ENCODE data around the gene TEC. TPM values are rescaled to one million over a fixed set of nuclear protein-coding genes. Genes with fewer than 3 reads are reported as not detected.

The TEC gene
- total and polyA plus RNA-seq, 2 experiments from 2014 or later, result 2.9 to 3.0 TPM

GRCh38 chr4:48193921-48194468 lies 75.6 kb downstream of the TEC start:
- ATAC-seq, result no peak
- H3K27me3 Mint-ChIP-seq (ENCODE audit: insufficient read depth, low read depth, poor library complexity), result peaks cover 3% of the 10 kb centered on the region

More at GRCh38 chr4:48193921-48194468, 75.6 kb downstream of the TEC start:
- Histone ChIP-seq H3K9me2 (ENCODE audit: insufficient read depth) (no peaks in the 10 kb centered on the region), H2AFZ (no peak overlapping the region), H3K79me2 (replicated peaks; ENCODE audit: insufficient read depth) (no peaks in the 10 kb centered on the region), H3K27me3 (ENCODE audit: insufficient read depth) (no peaks in the 10 kb centered on the region), H3F3A (replicated peaks; ENCODE audit: low read depth) (no peaks in the 10 kb centered on the region), H3K36me3 (ENCODE audit: insufficient read depth) (no peaks in the 10 kb centered on the region), H4K20me1 (replicated peaks; ENCODE audit: insufficient read depth) (no peaks in the 10 kb centered on the region), H3K4me3 (no peak overlapping the region), H3K27ac (ENCODE audit: low read depth) (no peak overlapping the region), H3K4me2 (no peak overlapping the region), H3K4me1 (ENCODE audit: insufficient read depth) (peaks cover 12% of the 10 kb centered on the region)
- H3K27ac Mint-ChIP-seq, result no peak overlapping the region
- no peaks in the 10 kb centered on the region for H3K9me3 Mint-ChIP-seq
- TF ChIP-seq NANOG (IDR thresholded peaks at IDR 0.05; ENCODE audit: borderline replicate concordance) (no peak), ETS1 (IDR thresholded peaks at IDR 0.05) (no peak), JUNB (IDR thresholded peaks at IDR 0.05; ENCODE audit: unreplicated experiment) (no peak), CREB1 (CRISPR knock-in tag; IDR thresholded peaks at IDR 0.05; ENCODE audit: low read depth) (no peak), STAT1 (IDR thresholded peaks at IDR 0.05; ENCODE audit: unreplicated experiment) (no peak), REST (IDR thresholded peaks at IDR 0.05; ENCODE audit: unreplicated experiment) (no peak), CTCF (conservative IDR thresholded peaks at IDR 0.05; ENCODE audit: low read depth in 2 of 2) (no peak), EZH2phosphoT487 (IDR thresholded peaks at IDR 0.05; ENCODE audit: unreplicated experiment) (no peak), POLR2AphosphoS5 (IDR thresholded peaks at IDR 0.05; ENCODE audit: low read depth) (no peak), EZH2 (IDR thresholded peaks at IDR 0.05; ENCODE audit: low read depth, unreplicated experiment) (no peak), ZNF114 (CRISPR knock-in tag; IDR thresholded peaks at IDR 0.05) (no peak), ZNF331 (CRISPR knock-in tag; IDR thresholded peaks at IDR 0.05; ENCODE audit: low read depth) (no peak), ZNF462 (CRISPR knock-in tag; IDR thresholded peaks at IDR 0.05) (no peak)
- no peak for DNase-seq (ENCODE audit: low spot score)
- H3K36me3 Mint-ChIP-seq (ENCODE audit: low read depth), result no peaks in the 10 kb centered on the region
- H3K4me1 Mint-ChIP-seq, result peaks cover 12% of the 10 kb centered on the region
- H3K4me3 Mint-ChIP-seq, result no peak overlapping the region
